ENCODE results near the gene NUCB1.

Gene NUCB1

DNA sequence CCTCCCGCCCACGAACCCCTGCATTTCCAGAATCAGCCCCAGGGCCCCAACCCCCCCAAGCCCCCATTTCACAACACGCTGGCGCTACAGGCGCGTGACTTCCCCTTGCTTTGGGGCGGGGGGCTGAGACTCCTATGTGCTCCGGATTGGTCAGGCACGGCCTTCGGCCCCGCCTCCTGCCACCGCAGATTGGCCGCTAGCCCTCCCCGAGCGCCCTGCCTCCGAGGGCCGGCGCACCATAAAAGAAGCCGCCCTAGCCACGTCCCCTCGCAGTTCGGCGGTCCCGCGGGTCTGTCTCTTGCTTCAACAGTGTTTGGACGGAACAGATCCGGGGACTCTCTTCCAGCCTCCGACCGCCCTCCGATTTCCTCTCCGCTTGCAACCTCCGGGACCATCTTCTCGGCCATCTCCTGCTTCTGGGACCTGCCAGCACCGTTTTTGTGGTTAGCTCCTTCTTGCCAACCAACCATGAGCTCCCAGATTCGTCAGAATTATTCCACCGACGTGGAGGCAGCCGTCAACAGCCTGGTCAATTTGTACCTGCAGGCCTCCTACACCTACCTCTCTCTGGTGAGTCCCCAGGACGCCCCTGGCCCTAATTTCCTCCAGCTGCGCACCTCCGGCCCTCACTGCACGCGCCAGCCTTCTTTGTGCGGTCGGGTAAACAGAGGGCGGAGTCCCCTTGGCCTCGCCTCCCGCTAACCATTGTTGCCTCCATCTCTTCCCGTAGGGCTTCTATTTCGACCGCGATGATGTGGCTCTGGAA lies 65.1 kb downstream of the NUCB1 start, which contains the start of gene FTL:
FTL (plus strand) TSS at position 270 of the 766 bp plus-strand sequence; CDS start at position 469, 199 bp downstream.
- Histone ChIP-seq H4K12ac (ENCODE audit: low read depth, low read length) (peak within 1 kb of the TSS; percentile 22), H3K23ac (ENCODE audit: low read length) (no peak within 1 kb of the TSS), H2AK5ac (ENCODE audit: low read length) (peak within 1 kb of the TSS; percentile 53), H3K4ac (ENCODE audit: low read depth, low read length) (peak within 1 kb of the TSS; percentile 91), H3K27me3 (ENCODE audit: insufficient read depth, low read length) (no peaks in the 10 kb centered on the region), H3K18ac (ENCODE audit: low read length) (peak within 1 kb of the TSS; percentile 95), H3K9ac (ENCODE audit: low read length) (peak within 1 kb of the TSS; percentile 66), H3K14ac (ENCODE audit: low read length) (peak within 1 kb of the TSS; percentile 96), H2BK120ac (ENCODE audit: insufficient read depth, low read length, poor library complexity) (peak within 1 kb of the TSS; percentile 97), H4K91ac (ENCODE audit: low read depth, low read length) (peak within 1 kb of the TSS; percentile 99), H3K79me2 (ENCODE audit: control insufficient read depth, insufficient read depth, low read length, poor library complexity) (peaks cover 16% of the 10 kb centered on the region), H2AFZ (ENCODE audit: insufficient read depth, low read length, poor library complexity) (peak within 1 kb of the TSS; percentile 71), H3K36me3 (ENCODE audit: control insufficient read depth in 1 of 2, insufficient read depth in 2 of 2, low read length in 2 of 2) (peaks cover 31 to 39% of the 10 kb centered on the region in 2 experiments), H3K4me1 (ENCODE audit: control insufficient read depth in 1 of 2, insufficient read depth in 2 of 2, low read length in 2 of 2) (peaks cover 25 to 29% of the 10 kb centered on the region in 2 experiments), H3K9me3 (ENCODE audit: insufficient read depth, low read depth, low read length) (no peaks in the 10 kb centered on the region), H3K4me2 (ENCODE audit: low read length) (peak within 1 kb of the TSS; percentile 82), H2BK5ac (ENCODE audit: low read depth, low read length, poor library complexity) (peak within 1 kb of the TSS; percentile 78), H3K79me1 (ENCODE audit: low read length) (peaks cover 31% of the 10 kb centered on the region), H3K4me3 (ENCODE audit: low read depth, low read length) (peak within 1 kb of the TSS; percentile 89), H2BK12ac (ENCODE audit: low read length) (peak within 1 kb of the TSS; percentile 67), H4K8ac (ENCODE audit: low read depth, low read length) (peak within 1 kb of the TSS; percentile 88), H3K27ac (ENCODE audit: low read depth, low read length) (peak within 1 kb of the TSS; percentile 97)
- peak; percentile 92 to 93 for DNase-seq
- no CpG with 5 or more reads among the region's 52 CpGs for WGBS (ENCODE audit: extremely low coverage, insufficient coverage, insufficient read length)

DNA sequence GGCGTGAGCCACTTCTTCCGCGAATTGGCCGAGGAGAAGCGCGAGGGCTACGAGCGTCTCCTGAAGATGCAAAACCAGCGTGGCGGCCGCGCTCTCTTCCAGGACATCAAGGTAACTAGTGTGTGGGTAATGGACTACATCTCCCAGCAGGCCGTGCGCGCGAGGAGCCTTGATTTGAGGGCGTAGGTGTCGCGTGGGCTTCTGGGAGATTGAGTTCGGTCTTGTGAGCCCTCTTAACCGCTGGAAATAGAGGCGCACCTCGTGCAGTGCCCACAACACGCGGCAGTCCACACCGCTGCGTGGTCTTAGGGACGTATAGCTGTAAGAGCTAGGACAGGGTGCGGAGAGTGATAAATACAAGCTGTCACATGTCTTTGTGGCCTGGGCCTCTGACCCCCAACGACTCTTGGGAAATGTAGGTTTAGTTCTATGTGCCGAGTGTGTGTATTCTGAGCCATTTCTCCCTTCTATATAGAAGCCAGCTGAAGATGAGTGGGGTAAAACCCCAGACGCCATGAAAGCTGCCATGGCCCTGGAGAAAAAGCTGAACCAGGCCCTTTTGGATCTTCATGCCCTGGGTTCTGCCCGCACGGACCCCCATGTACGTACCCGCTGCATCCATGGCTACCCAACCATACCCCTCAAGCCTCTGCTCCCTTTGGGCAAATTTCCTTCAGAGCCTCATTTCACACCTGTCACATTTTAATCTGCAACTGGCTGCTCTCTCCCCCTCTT lies 65.9 kb downstream of the NUCB1 start:
- peak overlapping the region; percentile 82 for H3K4me2 ChIP-seq (ENCODE audit: low read length)
- no peak overlapping the region for H4K91ac ChIP-seq (ENCODE audit: low read depth, low read length)
- H3K18ac ChIP-seq (ENCODE audit: low read length), result peak overlapping the region; percentile 41
- peak; percentile 82 to 87 for DNase-seq
- H3K4ac ChIP-seq (ENCODE audit: low read depth, low read length), result peak overlapping the region; percentile 21
- no peak overlapping the region for H2AFZ ChIP-seq (ENCODE audit: insufficient read depth, low read length, poor library complexity)
- peak overlapping the region; percentile 16 for H3K27ac ChIP-seq (ENCODE audit: low read depth, low read length)
- no peaks in the 10 kb centered on the region for H3K9me3 ChIP-seq (ENCODE audit: insufficient read depth, low read depth, low read length)
- peak overlapping the region; percentile 51 for H3K14ac ChIP-seq (ENCODE audit: low read length)
- H3K4me3 ChIP-seq (ENCODE audit: low read depth, low read length), result peak overlapping the region; percentile 89
- peak overlapping the region; percentile 66 for H3K9ac ChIP-seq (ENCODE audit: low read length)
- no peak overlapping the region for H4K12ac ChIP-seq (ENCODE audit: low read depth, low read length)
- H3K27me3 ChIP-seq (ENCODE audit: insufficient read depth, low read length), result no peaks in the 10 kb centered on the region
- H2BK12ac ChIP-seq (ENCODE audit: low read length), result no peak overlapping the region
- H3K79me1 ChIP-seq (ENCODE audit: low read length), result peaks cover 31% of the 10 kb centered on the region
- H2BK120ac ChIP-seq (ENCODE audit: insufficient read depth, low read length, poor library complexity), result no peak overlapping the region
- no peak overlapping the region for H4K8ac ChIP-seq (ENCODE audit: low read depth, low read length)
- no peak overlapping the region for H3K23ac ChIP-seq (ENCODE audit: low read length)
- H3K79me2 ChIP-seq (ENCODE audit: control insufficient read depth, insufficient read depth, low read length, poor library complexity), result peaks cover 16% of the 10 kb centered on the region
- no peak overlapping the region for H2BK5ac ChIP-seq (ENCODE audit: low read depth, low read length, poor library complexity)
- H3K36me3 ChIP-seq (ENCODE audit: control insufficient read depth in 1 of 2, insufficient read depth in 2 of 2, low read length in 2 of 2), result peaks cover 38 to 43% of the 10 kb centered on the region in 2 experiments
- no peak overlapping the region for H2AK5ac ChIP-seq (ENCODE audit: low read length)
- peaks cover 25 to 29% of the 10 kb centered on the region in 2 experiments for H3K4me1 ChIP-seq (ENCODE audit: control insufficient read depth in 1 of 2, insufficient read depth in 2 of 2, low read length in 2 of 2)
- no CpG with 5 or more reads among the region's 36 CpGs for WGBS (ENCODE audit: extremely low coverage, insufficient coverage, insufficient read length)

DNA sequence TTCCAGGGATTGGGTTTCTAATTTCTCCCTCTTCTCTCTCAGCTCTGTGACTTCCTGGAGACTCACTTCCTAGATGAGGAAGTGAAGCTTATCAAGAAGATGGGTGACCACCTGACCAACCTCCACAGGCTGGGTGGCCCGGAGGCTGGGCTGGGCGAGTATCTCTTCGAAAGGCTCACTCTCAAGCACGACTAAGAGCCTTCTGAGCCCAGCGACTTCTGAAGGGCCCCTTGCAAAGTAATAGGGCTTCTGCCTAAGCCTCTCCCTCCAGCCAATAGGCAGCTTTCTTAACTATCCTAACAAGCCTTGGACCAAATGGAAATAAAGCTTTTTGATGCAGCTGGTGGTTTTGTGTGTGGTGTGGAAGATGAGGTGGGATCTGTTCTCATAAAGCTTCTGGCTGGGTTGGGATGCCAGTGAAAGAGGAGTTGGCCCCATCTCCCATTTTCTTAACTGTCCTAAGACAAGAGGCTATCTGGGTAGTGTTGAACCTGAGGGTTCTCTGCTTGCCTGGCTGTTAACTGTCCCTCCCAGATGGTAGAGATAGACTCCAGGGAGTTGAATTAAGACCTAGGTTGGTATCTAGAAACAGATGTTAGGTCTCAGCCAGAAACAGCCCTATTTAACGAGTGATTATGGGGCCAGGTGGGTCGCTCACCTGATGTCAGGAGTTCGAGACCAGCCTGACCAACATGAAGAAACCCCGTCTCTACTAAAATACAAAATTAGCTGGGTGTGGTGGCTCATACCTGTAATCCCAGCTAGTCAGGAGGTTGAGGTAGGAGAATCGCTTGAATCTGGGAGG lies 66.6 kb downstream of the NUCB1 start:
- peaks cover 25 to 28% of the 10 kb centered on the region in 2 experiments for H3K4me1 ChIP-seq (ENCODE audit: control insufficient read depth in 1 of 2, insufficient read depth in 2 of 2, low read length in 2 of 2)
- H4K8ac ChIP-seq (ENCODE audit: low read depth, low read length), result no peak overlapping the region
- WGBS (ENCODE audit: extremely low coverage, insufficient coverage, insufficient read length), result no CpG with 5 or more reads among the region's 10 CpGs
- no peaks in the 10 kb centered on the region for H3K27me3 ChIP-seq (ENCODE audit: insufficient read depth, low read length)
- H2AFZ ChIP-seq (ENCODE audit: insufficient read depth, low read length, poor library complexity), result no peak overlapping the region
- H3K4me3 ChIP-seq (ENCODE audit: low read depth, low read length), result no peak overlapping the region
- no peak overlapping the region for H3K23ac ChIP-seq (ENCODE audit: low read length)
- DNase-seq, result no peak
- H3K4me2 ChIP-seq (ENCODE audit: low read length), result peak overlapping the region; percentile 82
- peak overlapping the region; percentile 21 for H3K4ac ChIP-seq (ENCODE audit: low read depth, low read length)
- H2BK5ac ChIP-seq (ENCODE audit: low read depth, low read length, poor library complexity), result no peak overlapping the region
- no peak overlapping the region for H3K9ac ChIP-seq (ENCODE audit: low read length)
- H3K79me1 ChIP-seq (ENCODE audit: low read length), result peaks cover 31% of the 10 kb centered on the region
- no peak overlapping the region for H3K14ac ChIP-seq (ENCODE audit: low read length)
- H2AK5ac ChIP-seq (ENCODE audit: low read length), result no peak overlapping the region
- peaks cover 16% of the 10 kb centered on the region for H3K79me2 ChIP-seq (ENCODE audit: control insufficient read depth, insufficient read depth, low read length, poor library complexity)
- H2BK120ac ChIP-seq (ENCODE audit: insufficient read depth, low read length, poor library complexity), result no peak overlapping the region
- no peak overlapping the region for H4K12ac ChIP-seq (ENCODE audit: low read depth, low read length)
- peaks cover 38 to 40% of the 10 kb centered on the region in 2 experiments for H3K36me3 ChIP-seq (ENCODE audit: control insufficient read depth in 1 of 2, insufficient read depth in 2 of 2, low read length in 2 of 2)
- H3K9me3 ChIP-seq (ENCODE audit: insufficient read depth, low read depth, low read length), result no peaks in the 10 kb centered on the region
- no peak overlapping the region for H2BK12ac ChIP-seq (ENCODE audit: low read length)
- no peak overlapping the region for H4K91ac ChIP-seq (ENCODE audit: low read depth, low read length)
- H3K18ac ChIP-seq (ENCODE audit: low read length), result no peak overlapping the region
- peak overlapping the region; percentile 12 for H3K27ac ChIP-seq (ENCODE audit: low read depth, low read length)

Measured in trophoblast cell (in vitro differentiated cells and primary cell).